Endothelial cell of umbilical vein (primary cell): ENCODE measurements around the gene A1CF. TPM values are rescaled to one million over a fixed set of nuclear protein-coding genes. Genes with fewer than 3 reads are reported as not detected.

Experiments used
- BruUV-seq: library from RNA; stranded (reverse); fragments of 400-500 nt; replicated peaks from 2 replicates; lab custom pipeline; 2021; lab: Mats Ljungman, UMichigan
- CTCF ChIA-PET: fragments of 300-600, 350-600 bp; sonication (Branson Sonifier 250); formaldehyde crosslinking; loops from one replicate; lab custom pipeline; 2021; ENCODE audit warnings: antibody characterized with exemption, inconsistent platforms; lab: Charles Lee
- POLR2A ChIA-PET: fragments of 300-600, 350-600 bp; sonication (Branson Sonifier 250); formaldehyde crosslinking; loops from one replicate; lab custom pipeline; 2021; ENCODE audit warnings: antibody characterized with exemption, inconsistent platforms; lab: Charles Lee
- DNase-seq: peaks from one replicate; pipeline ENCODE4 v3.0.0-alpha.2; 2011; ENCODE audit warnings: low read depth, low spot score
- FAIRE-seq: peaks from 2 replicates; lab custom pipeline; 2011; peaks lifted over from hg19 to GRCh38; lab: Jason Lieb, UNC
- H2AFZ ChIP-seq: 2 replicates; pipeline ENCODE4 v1.6.0; 2012; ENCODE audit warnings: low read depth, low read length, control low read depth, inconsistent platforms
- H3K27ac ChIP-seq: 2 replicates; pipeline ENCODE4 v1.5.1; 2011; ENCODE audit warnings: low read depth, mild to moderate bottlenecking, control low read depth, low read length, moderate library complexity; ENCODE audit not compliant: insufficient read depth
- H3K27me3 ChIP-seq, 2 experiments: 2 replicates each; pipeline versions ENCODE4 v1.6.0 to v1.6.1; 2011; ENCODE audit warnings: low read length in 2 of 2, mixed read lengths in 1 of 2; ENCODE audit not compliant: control insufficient read depth in 2 of 2, insufficient read depth in 2 of 2
- H3K36me3 ChIP-seq, 2 experiments: 2 replicates in 1 of 2; 3 replicates in 1 of 2; pipeline ENCODE4 v1.5.1; 2011; ENCODE audit warnings: low read length in 2 of 2, mild to moderate bottlenecking in 1 of 2, moderate library complexity in 1 of 2; ENCODE audit not compliant: control insufficient read depth in 2 of 2, insufficient read depth in 2 of 2; ENCODE audit errors: extremely low read depth in 1 of 2
- H3K4me1 ChIP-seq: 3 replicates; pipeline ENCODE4 v1.5.1; 2011; ENCODE audit warnings: mild to moderate bottlenecking, low read length; ENCODE audit not compliant: control insufficient read depth, insufficient read depth; ENCODE audit errors: extremely low read depth
- H3K4me2 ChIP-seq: 2 replicates; pipeline ENCODE4 v1.6.1; 2011; ENCODE audit warnings: low read length, control low read depth, mixed read lengths; ENCODE audit not compliant: insufficient read depth
- H3K4me3 ChIP-seq, 3 experiments: fragments of 200-600 bp in 1 of 3; sonication (generic), shearing (Covaris generic) in 1 of 3; replicated peaks in 1 of 3; 2 replicates each; pipeline ENCODE4 v1.5.1; 2011 to 2016; ENCODE audit warnings: control low read depth in 3 of 3, low read length in 3 of 3, mild to moderate bottlenecking in 2 of 3, inconsistent platforms in 1 of 3, low read depth in 1 of 3, moderate library complexity in 1 of 3; ENCODE audit not compliant: insufficient read depth in 1 of 3
- H3K79me2 ChIP-seq: 2 replicates; pipeline ENCODE4 v1.6.0; 2012; ENCODE audit warnings: low read length, inconsistent platforms; ENCODE audit not compliant: control insufficient read depth, insufficient read depth
- H3K9ac ChIP-seq: replicated peaks from 2 replicates; pipeline ENCODE3; 2011; ENCODE audit warnings: low read length, control low read depth; ENCODE audit not compliant: insufficient read depth; ENCODE audit errors: extremely low read depth
- H3K9me1 ChIP-seq: replicated peaks from 3 replicates; pipeline ENCODE4 v1.6.0; 2011; ENCODE audit warnings: mild to moderate bottlenecking, low read length; ENCODE audit not compliant: control insufficient read depth, insufficient read depth; ENCODE audit errors: extremely low read depth
- H3K9me3 ChIP-seq: replicated peaks from 2 replicates; pipeline ENCODE4 v1.5.1; 2012; ENCODE audit warnings: low read length, inconsistent platforms; ENCODE audit not compliant: control insufficient read depth, insufficient read depth
- H4K20me1 ChIP-seq: replicated peaks from 2 replicates; pipeline ENCODE3; 2011; ENCODE audit warnings: mild to moderate bottlenecking, low read length; ENCODE audit not compliant: control insufficient read depth, insufficient read depth; ENCODE audit errors: extremely low read depth
- CTCF ChIP-seq, 2 donors: IDR thresholded peaks; 1 replicate in 1 of 2; 2 replicates in 1 of 2; pipeline ENCODE4 v1.5.1; 2011; ENCODE audit warnings: low read length in 2 of 2, mild to moderate bottlenecking in 2 of 2, moderate library complexity in 2 of 2, control low read depth in 1 of 2, inconsistent platforms in 1 of 2, low read depth in 1 of 2; ENCODE audit not compliant: insufficient read depth in 1 of 2; ENCODE audit errors: extremely low read depth in 1 of 2
- EZH2 ChIP-seq: IDR thresholded peaks from 2 replicates; pipeline ENCODE4 v1.6.1; 2012; ENCODE audit warnings: borderline replicate concordance, low read depth, mild to moderate bottlenecking, moderate library complexity, low read length, inconsistent platforms; ENCODE audit not compliant: severe bottlenecking
- FOS ChIP-seq: IDR thresholded peaks from 2 replicates; pipeline ENCODE4 v1.6.1; 2011; ENCODE audit warnings: mild to moderate bottlenecking, low read length, moderate library complexity, borderline replicate concordance; ENCODE audit not compliant: insufficient read depth
- GATA2 ChIP-seq: IDR thresholded peaks from 2 replicates; pipeline ENCODE4 v1.7.0; 2011; ENCODE audit warnings: low read depth, mild to moderate bottlenecking, moderate library complexity, mixed read lengths, low read length; ENCODE audit not compliant: insufficient read length, insufficient read depth
- JUN ChIP-seq: IDR thresholded peaks from 2 replicates; pipeline ENCODE4 v1.6.1; 2011; ENCODE audit warnings: borderline replicate concordance, low read depth; ENCODE audit not compliant: insufficient read length, insufficient read depth
- MYC ChIP-seq: IDR thresholded peaks from one replicate; pipeline ENCODE4 v1.6.1; 2011; ENCODE audit warnings: mild to moderate bottlenecking, low read depth, low read length
- POLR2A ChIP-seq: IDR thresholded peaks from 2 replicates; pipeline ENCODE4 v1.6.1; 2012; ENCODE audit warnings: low read depth, mild to moderate bottlenecking, control low read depth, low read length
- POLR2AphosphoS5 ChIP-seq: IDR thresholded peaks from 2 replicates; pipeline ENCODE4 v1.6.1; 2012; ENCODE audit warnings: low read depth, mild to moderate bottlenecking, control low read depth, low read length, moderate library complexity; ENCODE audit not compliant: insufficient read depth
- dilution Hi-C: fragments of 300-500 bp; cut with MboI; formaldehyde crosslinking; loops from one replicate; pipeline ENCODE4 v1.15.0; 2019; ENCODE audit warnings: low sequenced_read_pairs; ENCODE audit not compliant: extremely low pct_ligation_motif_present
- intact Hi-C: fragments of 100-400 bp; cut with micrococcal nuclease; formaldehyde crosslinking; loops from one replicate; pipeline ENCODE4 v1.10.0; 2022
- polyA plus RNA-seq, 4 experiments: library from polyadenylated mRNA; depleted of rRNA in 3 of 4; stranded (reverse) in 3 of 4; unstranded in 1 of 4; fragments of >200 nt; gene quantifications; 2 replicates each; pipeline versions ENCODE4 v1.2.1 to v1.2.3, GENCODE V29; 2011 to 2012; ENCODE audit warnings: missing spikeins in 1 of 4
- total RNA-seq: library from RNA; stranded (reverse); gene quantifications from 2 replicates; pipeline ENCODE4 v1.2.3, GENCODE V29; 2021
- TF ChIP-seq, protein P1 (sequence below): IDR thresholded peaks from 2 replicates; pipeline ENCODE4 v1.6.1; 2011; ENCODE audit not compliant: insufficient read depth, insufficient read length

Gene A1CF
- total and polyA plus RNA-seq, 2 donors (not counting 3 experiments of a cell fraction or from before 2014, with no cell fraction given), result not detected

GRCh38 chr10:50917486-50917885, 32.1 kb upstream of the A1CF start:
- BruUV-seq, result no TSS peak
- Histone ChIP-seq H3K4me3 (no peak overlapping the region), H3K9ac (no peak overlapping the region), H3K4me1 (no peaks in the 10 kb centered on the region), H2AFZ (no peak overlapping the region), H3K9me3 (no peaks in the 10 kb centered on the region), H3K36me3 (no peaks in the 10 kb centered on the region), H3K4me2 (no peak overlapping the region), H3K79me2 (no peaks in the 10 kb centered on the region), H3K27ac (no peak overlapping the region), H3K9me1 (no peaks in the 10 kb centered on the region), H4K20me1 (no peaks in the 10 kb centered on the region), H3K27me3 (no peaks in the 10 kb centered on the region)
- intact Hi-C loops, result no loop called here
- dilution Hi-C loops, result no loop called here
- POLR2A ChIA-PET, result interaction anchor here (0.6 kb wide), 1 partner anchor 1172 kb away, joined by 5 read pairs; no protein-coding TSS in a partner anchor
- FAIRE-seq (no peak), DNase-seq (no peak)
- TF ChIP-seq EZH2, result no peak
- TF ChIP-seq MYC, result no peak
- no peak for TF ChIP-seq GATA2
- TF ChIP-seq CTCF (IDR thresholded peaks at IDR 0.05; ENCODE audit: extremely low read depth in 1 of 2, insufficient read depth in 1 of 2, low read depth in 1 of 2, low read length in 2 of 2), result no peak
- TF ChIP-seq POLR2AphosphoS5, result no peak
- TF ChIP-seq JUN, result no peak
- TF ChIP-seq FOS, result no peak
- TF ChIP-seq, protein P1, sequence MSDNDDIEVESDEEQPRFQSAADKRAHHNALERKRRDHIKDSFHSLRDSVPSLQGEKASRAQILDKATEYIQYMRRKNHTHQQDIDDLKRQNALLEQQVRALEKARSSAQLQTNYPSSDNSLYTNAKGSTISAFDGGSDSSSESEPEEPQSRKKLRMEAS, result no peak
- no peak for TF ChIP-seq POLR2A
- CTCF ChIA-PET, result no interaction called here
